Uterus (tissue), 4 donors: ENCODE measurements around the gene ZBTB8A. TPM values are rescaled to one million over a fixed set of nuclear protein-coding genes. Genes with fewer than 3 reads are reported as not detected.
"Not testable (repeated sequence)": the region's sequence is repeated elsewhere in the genome, so short reads cannot be mapped to it uniquely, and the experiment has no call there.

ENCODE experiments used
- DNase-seq, 2 donors: peaks; one replicate each; pipeline ENCODE4 v3.0.0-alpha.2; 2019 to 2020
- H3K27ac ChIP-seq, 2 donors: fragments of 200-600 bp; sonication (generic); 1 replicate in 1 of 2; 2 replicates in 1 of 2; pipeline ENCODE4 v1.5.1; 2016 to 2018
- H3K27me3 ChIP-seq, 2 donors: fragments of 200-600 bp; sonication (generic); one replicate each; pipeline ENCODE4 v1.5.1; 2018 to 2019; ENCODE audit warnings: control low read depth in 1 of 2
- H3K36me3 ChIP-seq, 2 donors: fragments of 200-600 bp; sonication (generic); one replicate each; pipeline ENCODE4 v1.5.1; 2019; ENCODE audit warnings: control low read depth in 1 of 2
- H3K4me1 ChIP-seq, 2 donors: fragments of 200-600 bp; sonication (generic); one replicate each; pipeline ENCODE4 v1.5.1; 2018 to 2019; ENCODE audit warnings: control low read depth in 1 of 2
- H3K4me3 ChIP-seq, 2 donors: fragments of 200-600 bp; sonication (generic); 1 replicate in 1 of 2; 2 replicates in 1 of 2; pipeline ENCODE4 v1.5.1; 2018 to 2019; ENCODE audit warnings: mild to moderate bottlenecking in 1 of 2
- H3K9me3 ChIP-seq, 2 donors: fragments of 200-600 bp; sonication (generic); one replicate each; pipeline ENCODE4 v1.5.1; 2019; ENCODE audit warnings: control low read depth in 1 of 2
- CTCF ChIP-seq, 4 experiments: fragments of 200-600 bp in 2 of 4; fragments of 450-650 bp in 2 of 4; sonication (generic) in 2 of 4; IDR thresholded peaks; one replicate each; pipeline ENCODE4 v1.5.1; 2016 to 2019; ENCODE audit warnings: antibody characterized with exemption in 4 of 4, mild to moderate bottlenecking in 2 of 4, moderate library complexity in 1 of 4
- POLR2A ChIP-seq, 2 donors: fragments of 450-650 bp; IDR thresholded peaks; one replicate each; pipeline ENCODE4 v1.6.1; 2016; ENCODE audit warnings: antibody characterized with exemption in 2 of 2, mild to moderate bottlenecking in 1 of 2, moderate library complexity in 1 of 2
- intact Hi-C: fragments of 100-400 bp; cut with DNase I; formaldehyde crosslinking; loops from one replicate; pipeline ENCODE4 v1.15.1; 2023; ENCODE audit warnings: low total_unique reads
- total RNA-seq, 4 donors: library from RNA; depleted of rRNA in 3 of 4; stranded (reverse); fragments of >200 nt in 3 of 4; gene quantifications; one replicate each; pipeline versions ENCODE4 v1.1.0 to v1.2.4, GENCODE V29; 2014 to 2023
- donor health status: DM: yes; HTN: yes; CAD: no.

The ZBTB8A gene
- total RNA-seq, 4 donors from 2014 or later: 4.1 to 42.2 (median 17.2) TPM

DNA sequence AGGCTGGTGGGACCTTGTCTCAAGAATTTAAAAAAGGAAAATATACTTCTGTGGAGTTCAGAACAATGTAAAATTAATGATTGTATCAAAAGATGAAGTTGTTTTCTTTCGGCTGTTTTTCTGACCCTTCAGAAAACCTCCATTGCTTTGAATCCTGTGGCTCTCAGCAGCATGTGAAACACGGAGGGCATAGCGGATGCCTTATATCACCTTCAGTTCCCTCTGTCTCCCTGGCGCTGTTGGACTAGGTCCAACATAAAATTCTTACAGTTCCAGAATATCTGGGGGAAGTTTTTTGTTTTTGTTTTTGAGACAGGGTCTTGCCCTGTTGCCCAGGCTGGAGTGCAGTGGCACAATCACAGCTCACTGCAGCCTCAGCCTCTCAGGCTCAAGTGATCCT is 7.4 kb downstream of the ZBTB8A start:
- Histone ChIP-seq H3K36me3 (no peaks in the 10 kb centered on the region), H3K4me1 (no peaks in the 10 kb centered on the region), H3K27me3 (no peaks in the 10 kb centered on the region), H3K9me3 (no peaks in the 10 kb centered on the region), H3K27ac (no peak overlapping the region), H3K4me3 (no peak overlapping the region)
- DNase-seq: no peak
- intact Hi-C loops: no loop called here
- TF ChIP-seq POLR2A (IDR thresholded peaks at IDR 0.05) (no peak), CTCF (IDR thresholded peaks at IDR 0.05) (no peak)

DNA sequence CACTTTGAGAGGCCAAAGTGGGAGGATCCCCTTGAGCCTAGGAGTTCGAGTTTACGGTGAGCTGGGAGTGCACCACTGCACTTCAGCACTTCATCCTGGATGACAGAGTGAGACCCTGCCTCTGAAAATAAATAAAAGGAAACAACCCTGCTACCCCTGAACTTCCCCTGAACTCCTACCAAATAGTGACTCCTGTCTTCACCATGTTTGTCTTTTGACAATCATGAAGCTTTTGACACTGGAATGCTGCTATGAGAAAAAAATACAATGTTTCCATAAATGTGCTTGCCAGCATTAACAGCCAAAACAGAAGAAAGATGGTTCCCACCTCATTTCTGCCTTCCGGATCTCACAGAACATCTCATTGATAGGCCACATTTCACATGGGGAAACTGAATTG is 10.4 kb downstream of the ZBTB8A start:
- TF ChIP-seq POLR2A (IDR thresholded peaks at IDR 0.05): no peak
- no peak for TF ChIP-seq CTCF (IDR thresholded peaks at IDR 0.05)
- H3K27me3 ChIP-seq: no peaks in the 10 kb centered on the region

DNA sequence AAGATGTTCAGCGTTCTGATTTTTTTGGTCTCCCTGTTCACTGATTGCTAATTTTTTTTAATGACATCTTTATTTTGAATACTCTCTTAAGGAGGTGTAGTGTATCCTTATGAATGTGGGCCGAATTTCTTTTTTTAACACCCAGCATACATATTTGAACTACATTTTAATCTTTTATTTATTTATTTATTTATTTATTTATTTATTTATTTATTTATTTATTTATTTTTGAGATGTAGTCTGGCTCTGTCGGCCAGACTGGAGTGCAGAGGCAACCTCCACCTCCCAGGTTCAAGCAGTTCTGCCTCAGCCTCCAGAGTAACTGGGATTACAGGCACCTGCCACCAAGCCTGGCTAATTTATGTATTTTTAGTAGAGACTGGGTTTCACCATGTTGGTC is 15.1 kb downstream of the ZBTB8A start:
- Histone ChIP-seq H3K27me3 (no peaks in the 10 kb centered on the region), H3K4me3 (no peak overlapping the region), H3K4me1 (no peaks in the 10 kb centered on the region), H3K36me3 (no peaks in the 10 kb centered on the region), H3K9me3 (no peaks in the 10 kb centered on the region), H3K27ac (no peak overlapping the region)
- no peak for DNase-seq
- TF ChIP-seq CTCF (IDR thresholded peaks at IDR 0.05) (no peak), POLR2A (IDR thresholded peaks at IDR 0.05) (no peak)
- intact Hi-C loops: no loop called here

More for the DNA sequence above, 10.4 kb downstream of the ZBTB8A start:
- no peak for DNase-seq
- Histone ChIP-seq H3K27ac (no peak overlapping the region), H3K4me1 (no peaks in the 10 kb centered on the region), H3K9me3 (no peaks in the 10 kb centered on the region), H3K4me3 (no peak overlapping the region), H3K36me3 (no peaks in the 10 kb centered on the region)
- intact Hi-C loops: no loop called here

GRCh38 chr1:32557035-32557434 is 17.8 kb downstream of the ZBTB8A start:
- H3K27me3 ChIP-seq, H3K4me1 ChIP-seq, H3K9me3 ChIP-seq, DNase-seq, H3K36me3 ChIP-seq, H3K4me3 ChIP-seq, intact Hi-C loops, H3K27ac ChIP-seq: not testable (repeated sequence)

DNA sequence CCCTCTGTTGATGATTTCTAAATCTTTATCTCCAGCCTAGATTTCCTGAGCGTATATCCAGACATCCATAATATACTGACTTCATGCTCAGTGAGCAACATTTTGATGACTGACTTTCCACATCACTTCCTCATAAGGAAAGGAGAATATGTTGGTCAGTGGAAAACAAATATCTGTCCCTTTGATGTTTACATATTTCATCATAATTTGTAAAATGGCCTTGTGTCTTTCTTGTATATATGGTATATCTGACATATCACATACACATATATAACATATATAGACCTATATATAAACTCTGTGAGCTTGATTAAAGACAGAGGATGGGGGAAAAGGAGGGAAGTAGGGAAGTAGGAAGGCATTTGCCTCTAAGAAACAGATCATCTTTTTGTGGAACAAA is 18.6 kb downstream of the ZBTB8A start:
- Histone ChIP-seq H3K4me1 (no peaks in the 10 kb centered on the region), H3K4me3 (no peak overlapping the region), H3K9me3 (no peaks in the 10 kb centered on the region), H3K27me3 (no peaks in the 10 kb centered on the region), H3K36me3 (no peaks in the 10 kb centered on the region), H3K27ac (no peak overlapping the region)
- TF ChIP-seq POLR2A (IDR thresholded peaks at IDR 0.05) (no peak), CTCF (IDR thresholded peaks at IDR 0.05) (no peak)
- DNase-seq: no peak
- intact Hi-C loops: no loop called here

GRCh38 chr1:32568929-32569328 is 29.7 kb downstream of the ZBTB8A start:
- intact Hi-C loops: no loop called here
- no peak overlapping the region for H3K4me3 ChIP-seq
- H3K4me1 ChIP-seq: no peaks in the 10 kb centered on the region
- H3K27me3 ChIP-seq: no peaks in the 10 kb centered on the region
- no peaks in the 10 kb centered on the region for H3K9me3 ChIP-seq
- TF ChIP-seq CTCF (IDR thresholded peaks at IDR 0.05) (no peak), POLR2A (IDR thresholded peaks at IDR 0.05) (no peak)
- H3K36me3 ChIP-seq: no peaks in the 10 kb centered on the region
- no peak overlapping the region for H3K27ac ChIP-seq
- DNase-seq: no peak
